GM21786 (cell line): Measurements from ENCODE around the gene STEAP1.
"Not testable (repeated sequence)": the region's sequence is repeated elsewhere in the genome, so short reads cannot be mapped to it uniquely, and the experiment has no call there.

Source experiments
- ATAC-seq: cut with Tn5 transposase; IDR thresholded peaks from one replicate; pipeline ENCODE4 v1.9.1; 2021; ENCODE audit not compliant: unreplicated experiment

The STEAP1 gene

GRCh38 chr7:90173127-90173844 is 19.0 kb downstream of the STEAP1 start:
- ATAC-seq: peak; percentile 95

DNA sequence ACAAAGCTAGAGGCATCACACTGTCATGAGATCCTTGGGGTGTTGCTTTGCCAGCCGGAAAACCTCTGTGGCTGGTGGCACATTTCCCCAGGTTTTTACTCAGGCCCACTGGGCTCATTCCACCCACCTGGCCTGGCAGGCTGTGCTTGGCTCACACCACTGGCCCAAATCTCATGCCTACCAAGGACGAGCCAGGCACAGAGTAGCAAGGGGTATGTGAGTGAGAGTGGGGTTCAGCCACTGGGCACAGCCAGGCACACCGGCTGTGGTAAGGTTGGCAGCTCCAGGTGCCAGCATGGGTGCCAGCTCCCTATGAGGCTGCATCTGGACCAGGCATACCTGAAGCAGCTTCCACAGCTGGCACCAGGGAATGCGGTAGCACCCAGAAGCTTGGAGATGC is 21.4 kb downstream of the STEAP1 start:
- ATAC-seq: no peak

DNA sequence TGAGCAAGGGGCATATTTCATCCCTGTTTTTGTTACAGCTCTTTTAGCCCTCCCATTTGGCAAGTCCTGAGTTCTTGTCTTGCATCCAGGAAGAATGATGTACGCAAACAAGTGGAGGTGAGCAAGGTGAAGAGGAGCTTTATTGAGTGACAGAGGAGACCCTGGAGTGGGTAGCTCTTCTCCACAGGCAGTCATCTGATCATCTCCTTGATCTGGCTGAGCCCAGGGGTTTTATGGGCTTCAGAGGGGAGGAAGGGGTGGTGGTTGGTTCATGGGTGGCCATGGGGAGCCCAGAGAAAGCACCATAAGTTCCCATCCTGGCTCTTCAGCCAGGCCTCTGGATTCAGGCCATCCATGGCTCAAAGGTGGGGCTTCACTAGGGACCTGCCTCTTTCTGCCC is 21.9 kb downstream of the STEAP1 start:
- ATAC-seq: no peak

DNA sequence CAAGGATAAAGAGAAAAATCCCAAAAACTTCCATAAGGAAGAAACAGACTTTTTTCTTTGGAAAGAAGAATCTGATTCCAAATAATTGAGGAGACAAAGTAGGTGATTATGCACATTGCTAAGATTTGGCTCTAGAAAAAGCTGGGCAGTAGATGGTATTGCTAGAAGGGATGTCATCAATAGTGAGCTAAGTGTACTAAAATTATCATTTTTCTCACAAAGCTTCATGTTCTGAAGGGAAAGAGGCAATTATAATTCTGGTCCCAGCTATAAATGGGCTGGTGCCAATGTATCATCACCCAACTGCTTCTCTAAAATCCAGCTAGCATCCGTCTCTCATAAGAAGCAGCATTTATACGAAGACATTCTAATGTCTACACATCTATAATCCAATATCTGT is 23.9 kb downstream of the STEAP1 start:
- no peak for ATAC-seq

DNA sequence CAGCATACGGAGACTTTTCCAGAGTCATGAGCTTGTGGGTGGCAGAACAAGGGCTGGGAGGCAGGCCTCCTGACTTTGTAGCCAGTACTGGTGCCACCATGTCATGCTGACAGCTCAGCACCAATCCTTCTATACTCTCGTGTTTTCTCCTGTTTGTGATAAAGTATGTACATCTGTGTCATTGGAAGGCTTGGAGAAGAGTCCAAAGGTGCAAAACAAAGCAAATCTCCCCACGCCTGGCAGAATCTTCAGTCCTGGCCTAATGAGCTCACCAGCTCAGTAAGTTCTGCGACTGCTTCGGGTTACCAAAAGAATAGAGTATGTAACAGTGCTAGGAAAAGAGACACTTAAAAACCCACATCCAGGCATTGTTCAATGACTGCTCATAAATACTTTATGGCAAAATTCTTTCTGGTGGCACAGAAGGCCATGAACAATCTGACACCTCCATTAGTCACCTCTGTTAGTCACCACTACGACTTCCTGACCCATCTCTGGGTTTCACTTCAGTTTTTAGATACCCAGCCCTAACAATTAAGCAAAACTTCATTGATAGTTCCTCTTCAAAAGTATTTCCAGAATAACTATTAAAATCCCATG is 24.5 kb downstream of the STEAP1 start:
- peak; percentile 96 for ATAC-seq

GRCh38 chr7:90180011-90180585 is 25.8 kb downstream of the STEAP1 start:
- no peak for ATAC-seq

- ATAC-seq: no peak
These were observed 26.4 kb downstream of the STEAP1 start for GRCh38 chr7:90180649-90181048.

DNA sequence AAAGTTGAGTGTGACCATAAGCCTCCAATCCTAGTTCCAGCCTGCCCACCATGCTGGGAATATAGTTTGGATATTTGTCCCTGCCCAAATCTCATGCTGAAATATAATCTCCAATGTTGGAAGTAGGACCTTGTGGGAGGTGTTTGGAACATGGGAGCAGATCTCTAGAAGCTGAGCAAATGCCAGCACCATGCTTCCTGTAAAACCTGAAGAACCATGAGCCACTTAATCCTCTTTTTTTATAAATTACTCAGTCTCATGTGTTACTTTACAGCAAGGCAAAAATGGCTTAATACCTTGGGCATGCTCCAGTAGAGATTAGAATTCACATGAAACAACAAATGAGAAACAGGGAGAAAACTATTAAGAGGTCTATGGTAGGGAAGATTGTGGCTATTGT is 27.2 kb downstream of the STEAP1 start:
- ATAC-seq: peak; percentile 0

DNA sequence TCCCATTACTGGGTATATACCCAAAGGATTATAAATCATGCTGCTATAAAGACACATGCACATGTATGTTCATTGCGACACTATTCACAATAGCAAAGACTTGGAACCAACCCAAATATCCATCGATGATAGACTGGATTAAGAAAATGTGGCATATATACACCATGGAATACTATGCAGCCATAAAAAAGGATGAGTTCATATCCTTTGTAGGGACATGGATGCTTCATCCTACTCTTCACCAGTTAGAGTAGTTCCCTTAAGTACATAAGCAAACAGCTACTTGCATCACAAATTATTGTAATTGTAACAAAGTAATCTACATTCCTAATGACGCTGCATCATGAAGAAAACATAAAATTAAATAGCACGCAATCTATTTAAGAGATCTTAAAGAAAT is 32.0 kb downstream of the STEAP1 start:
- ATAC-seq: not testable (repeated sequence)

GRCh38 chr7:90187507-90188050 is 33.3 kb downstream of the STEAP1 start:
- ATAC-seq: peak; percentile 33

DNA sequence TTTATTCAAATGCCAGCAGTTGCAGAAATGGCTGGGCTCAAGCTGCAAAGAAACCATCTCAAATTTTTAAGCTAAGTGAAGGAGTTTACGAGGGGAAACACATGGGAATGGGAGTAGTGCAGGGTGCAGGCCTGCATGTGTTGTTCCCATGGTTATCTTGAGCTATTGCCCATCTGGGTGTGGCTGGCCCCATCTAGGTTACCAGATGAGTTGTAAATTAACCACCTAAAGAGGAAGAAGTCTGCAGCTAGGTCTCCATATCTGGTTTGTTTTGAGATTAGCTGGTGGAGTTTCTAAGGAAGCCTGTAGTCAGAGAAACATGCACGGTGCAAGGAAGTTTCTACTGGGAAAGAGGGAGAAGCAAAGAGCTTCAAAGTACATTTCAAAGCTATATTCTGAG is 34.0 kb downstream of the STEAP1 start:
- peak; percentile 97 for ATAC-seq

DNA sequence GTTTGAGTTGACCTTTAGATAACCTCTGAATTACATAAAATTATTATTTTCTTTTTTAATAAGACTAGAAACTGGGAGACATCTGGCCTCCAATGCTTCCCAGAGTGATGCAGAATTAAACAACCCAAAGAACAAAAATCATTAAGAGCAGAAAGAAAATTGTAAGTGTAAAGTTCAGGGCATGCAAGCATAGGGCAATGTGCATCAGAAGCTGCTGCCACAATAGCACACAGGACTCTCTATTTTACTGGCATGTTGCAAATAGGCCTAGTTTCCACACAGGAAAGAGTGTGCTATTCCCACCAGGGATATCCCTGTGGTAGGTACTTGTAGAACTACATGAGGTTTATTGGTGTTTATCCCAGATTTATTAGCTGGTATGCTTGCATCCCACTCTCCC is 36.7 kb downstream of the STEAP1 start:
- no peak for ATAC-seq

- ATAC-seq: no peak
These were observed 37.4 kb downstream of the STEAP1 start for GRCh38 chr7:90191648-90192047.

GRCh38 chr7:90192876-90193750 is 38.8 kb downstream of the STEAP1 start:
- no peak for ATAC-seq

- ATAC-seq: no peak
These were observed 40.9 kb downstream of the STEAP1 start for GRCh38 chr7:90194911-90195809.

- no peak for ATAC-seq
These were observed 47.4 kb downstream of the STEAP1 start for GRCh38 chr7:90201500-90202195.

- ATAC-seq: no peak
These were observed 53.7 kb downstream of the STEAP1 start for GRCh38 chr7:90207956-90208355.

DNA sequence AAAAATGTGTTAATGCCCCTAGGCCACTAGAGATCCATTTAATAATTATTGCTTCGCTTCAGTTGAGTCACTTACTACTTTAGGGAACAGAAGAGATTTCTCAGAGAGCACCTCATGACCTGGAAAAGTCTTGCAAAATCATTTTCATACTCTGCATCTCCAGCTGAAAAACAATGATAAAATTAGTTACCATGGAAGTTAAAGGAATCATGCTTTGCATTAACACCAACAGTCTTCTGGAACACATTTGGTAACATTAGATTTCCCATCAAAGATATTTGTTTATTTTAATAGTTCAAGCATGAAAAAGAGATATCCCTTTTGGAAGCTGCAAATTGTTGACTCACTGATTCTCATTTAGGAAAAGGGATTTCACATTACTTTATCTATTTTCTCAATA is 55.5 kb downstream of the STEAP1 start:
- ATAC-seq: no peak

GRCh38 chr7:90210475-90210874 is 56.2 kb downstream of the STEAP1 start:
- no peak for ATAC-seq

- peak; percentile 7 for ATAC-seq
These were observed 56.7 kb downstream of the STEAP1 start for GRCh38 chr7:90210981-90211380.
